Measurements from ENCODE around the gene TLCD2.
A peak's percentile ranks its signal among the peaks of the same experiment; 100 is the strongest.

The TLCD2 gene

DNA sequence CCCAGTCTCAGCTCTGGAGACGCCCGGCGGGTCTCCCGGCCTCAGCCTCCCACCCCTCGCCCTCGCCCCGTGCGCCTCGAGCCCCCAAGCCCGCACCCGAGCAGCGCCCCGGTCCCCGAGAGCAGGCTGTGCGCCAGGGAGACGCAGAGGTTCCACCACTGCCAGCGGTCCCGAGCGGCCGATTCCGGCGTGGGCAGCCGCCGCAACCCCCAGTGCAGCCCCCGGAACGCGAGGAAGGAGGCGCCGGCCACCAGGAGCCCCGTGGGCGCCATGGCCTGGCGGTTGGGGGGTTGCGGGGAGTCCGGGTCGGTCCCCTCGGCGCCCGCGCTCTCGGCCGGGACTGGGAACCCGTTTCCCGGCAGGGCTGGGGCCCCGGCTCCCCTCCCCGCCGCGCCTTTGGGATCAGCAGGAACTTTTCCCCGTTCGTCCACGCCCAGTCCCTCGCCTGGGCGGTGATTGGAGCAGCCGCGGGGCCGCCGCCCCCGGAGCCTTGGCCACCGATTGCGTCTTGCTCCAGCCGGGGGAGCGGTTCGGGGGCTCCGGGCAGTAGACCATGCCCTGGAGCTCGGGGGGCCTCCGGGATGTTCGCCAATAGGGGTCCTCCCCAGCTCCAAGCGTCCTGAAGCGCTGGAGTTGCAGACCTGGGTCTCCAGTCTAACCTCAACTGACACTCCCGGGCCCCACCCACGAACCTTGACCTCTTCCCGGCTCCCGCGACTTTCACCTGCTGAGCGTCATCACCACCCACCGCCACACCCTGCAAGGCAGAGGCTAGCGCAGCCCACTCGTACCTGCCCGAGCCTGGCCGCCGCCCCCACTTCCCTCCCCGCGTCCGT is at the start of gene TLCD2:
Gene TLCD2 (minus strand): TSS at position 407 of the 836 bp plus-strand sequence. CDS start 135 bp downstream, at position 272.
- H3K4me3 ChIP-seq (ENCODE audit: low read depth, low read length) = peak within 1 kb of the TSS; percentile 71
- H2AFZ ChIP-seq (ENCODE audit: low read length, unreplicated experiment) = no peak within 1 kb of the TSS
- peaks cover 29% of the 10 kb centered on the region for H3K36me3 ChIP-seq (ENCODE audit: insufficient read depth, low read length)
- peaks cover 35% of the 10 kb centered on the region for H3K79me2 ChIP-seq (ENCODE audit: control insufficient read depth, insufficient read depth, low read length, unreplicated experiment)
- peaks cover 35% of the 10 kb centered on the region for H3K4me1 ChIP-seq (ENCODE audit: control insufficient read depth, insufficient read depth, low read length, unreplicated experiment)
- H3K27me3 ChIP-seq (ENCODE audit: insufficient read depth, low read length) = no peaks in the 10 kb centered on the region
- H3K27ac ChIP-seq (ENCODE audit: low read depth, low read length) = no peak within 1 kb of the TSS

- Histone ChIP-seq H3K27ac (ENCODE audit: low read depth, low read length) (no peak overlapping the region), H3K4me3 (ENCODE audit: low read depth, low read length) (no peak overlapping the region), H3K4me1 (ENCODE audit: control insufficient read depth, insufficient read depth, low read length, unreplicated experiment) (peaks cover 27% of the 10 kb centered on the region), H3K27me3 (ENCODE audit: insufficient read depth, low read length) (no peaks in the 10 kb centered on the region), H2AFZ (ENCODE audit: low read length, unreplicated experiment) (no peak overlapping the region), H3K36me3 (ENCODE audit: insufficient read depth, low read length) (no peaks in the 10 kb centered on the region), H3K79me2 (ENCODE audit: control insufficient read depth, insufficient read depth, low read length, unreplicated experiment) (no peaks in the 10 kb centered on the region)
Observed at GRCh38 chr17:1759529-1759928, 49.4 kb upstream of the TLCD2 start.

- no peak overlapping the region for H2AFZ ChIP-seq (ENCODE audit: low read length, unreplicated experiment)
- H3K36me3 ChIP-seq (ENCODE audit: insufficient read depth, low read length) = no peaks in the 10 kb centered on the region
- H3K4me3 ChIP-seq (ENCODE audit: low read depth, low read length) = no peak overlapping the region
- H3K27ac ChIP-seq (ENCODE audit: low read depth, low read length) = no peak overlapping the region
- H3K79me2 ChIP-seq (ENCODE audit: control insufficient read depth, insufficient read depth, low read length, unreplicated experiment) = no peaks in the 10 kb centered on the region
- peaks cover 20% of the 10 kb centered on the region for H3K4me1 ChIP-seq (ENCODE audit: control insufficient read depth, insufficient read depth, low read length, unreplicated experiment)
- no peaks in the 10 kb centered on the region for H3K27me3 ChIP-seq (ENCODE audit: insufficient read depth, low read length)
Observed at GRCh38 chr17:1758807-1759206, 48.6 kb upstream of the TLCD2 start.

- Histone ChIP-seq H3K27me3 (ENCODE audit: insufficient read depth, low read length) (no peaks in the 10 kb centered on the region), H3K27ac (ENCODE audit: low read depth, low read length) (no peak overlapping the region), H3K36me3 (ENCODE audit: insufficient read depth, low read length) (no peaks in the 10 kb centered on the region), H3K4me1 (ENCODE audit: control insufficient read depth, insufficient read depth, low read length, unreplicated experiment) (peaks cover 6% of the 10 kb centered on the region), H3K79me2 (ENCODE audit: control insufficient read depth, insufficient read depth, low read length, unreplicated experiment) (no peaks in the 10 kb centered on the region), H2AFZ (ENCODE audit: low read length, unreplicated experiment) (no peak overlapping the region), H3K4me3 (ENCODE audit: low read depth, low read length) (no peak overlapping the region)
Observed at GRCh38 chr17:1755827-1756262, 45.7 kb upstream of the TLCD2 start.

- H3K36me3 ChIP-seq (ENCODE audit: insufficient read depth, low read length) = no peaks in the 10 kb centered on the region
- H3K27me3 ChIP-seq (ENCODE audit: insufficient read depth, low read length) = no peaks in the 10 kb centered on the region
- H3K4me1 ChIP-seq (ENCODE audit: control insufficient read depth, insufficient read depth, low read length, unreplicated experiment) = peaks cover 6% of the 10 kb centered on the region
- H3K27ac ChIP-seq (ENCODE audit: low read depth, low read length) = no peak overlapping the region
- no peak overlapping the region for H3K4me3 ChIP-seq (ENCODE audit: low read depth, low read length)
- H3K79me2 ChIP-seq (ENCODE audit: control insufficient read depth, insufficient read depth, low read length, unreplicated experiment) = no peaks in the 10 kb centered on the region
- no peak overlapping the region for H2AFZ ChIP-seq (ENCODE audit: low read length, unreplicated experiment)
Observed at GRCh38 chr17:1755252-1755826, 45.2 kb upstream of the TLCD2 start.

GRCh38 chr17:1754430-1755112 is 44.4 kb upstream of the TLCD2 start:
- Histone ChIP-seq H3K79me2 (ENCODE audit: control insufficient read depth, insufficient read depth, low read length, unreplicated experiment) (no peaks in the 10 kb centered on the region), H3K27ac (ENCODE audit: low read depth, low read length) (no peak overlapping the region), H2AFZ (ENCODE audit: low read length, unreplicated experiment) (no peak overlapping the region), H3K36me3 (ENCODE audit: insufficient read depth, low read length) (no peaks in the 10 kb centered on the region), H3K4me3 (ENCODE audit: low read depth, low read length) (no peak overlapping the region), H3K27me3 (ENCODE audit: insufficient read depth, low read length) (no peaks in the 10 kb centered on the region), H3K4me1 (ENCODE audit: control insufficient read depth, insufficient read depth, low read length, unreplicated experiment) (peaks cover 6% of the 10 kb centered on the region)

DNA sequence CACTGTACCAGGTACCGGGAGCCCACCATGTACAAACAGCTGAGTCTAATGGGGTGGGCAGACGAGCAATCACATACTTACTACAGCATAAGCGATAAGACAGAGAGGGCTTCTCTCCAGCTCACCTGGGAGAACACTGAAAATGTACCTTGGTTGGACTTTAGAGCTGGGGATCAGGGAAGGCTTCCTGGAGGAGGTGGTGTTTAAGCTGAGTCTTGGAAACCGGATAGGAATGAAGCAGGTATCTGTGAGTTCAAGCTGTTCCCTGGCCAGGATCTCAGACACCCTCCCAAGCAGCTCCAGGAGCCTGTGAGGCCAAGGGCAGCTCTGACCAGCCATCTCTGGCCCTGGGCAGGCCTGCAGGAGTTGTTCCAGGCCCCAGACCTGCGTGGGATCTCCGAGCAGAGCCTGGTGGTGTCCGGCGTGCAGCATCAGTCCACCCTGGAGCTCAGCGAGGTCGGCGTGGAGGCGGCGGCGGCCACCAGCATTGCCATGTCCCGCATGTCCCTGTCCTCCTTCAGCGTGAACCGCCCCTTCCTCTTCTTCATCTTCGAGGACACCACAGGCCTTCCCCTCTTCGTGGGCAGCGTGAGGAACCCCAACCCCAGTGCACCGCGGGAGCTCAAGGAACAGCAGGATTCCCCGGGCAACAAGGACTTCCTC is 43.7 kb upstream of the TLCD2 start:
- Histone ChIP-seq H3K27me3 (ENCODE audit: insufficient read depth, low read length) (no peaks in the 10 kb centered on the region), H3K36me3 (ENCODE audit: insufficient read depth, low read length) (no peaks in the 10 kb centered on the region), H2AFZ (ENCODE audit: low read length, unreplicated experiment) (no peak overlapping the region), H3K4me1 (ENCODE audit: control insufficient read depth, insufficient read depth, low read length, unreplicated experiment) (peaks cover 6% of the 10 kb centered on the region), H3K4me3 (ENCODE audit: low read depth, low read length) (no peak overlapping the region), H3K79me2 (ENCODE audit: control insufficient read depth, insufficient read depth, low read length, unreplicated experiment) (no peaks in the 10 kb centered on the region), H3K27ac (ENCODE audit: low read depth, low read length) (no peak overlapping the region)

DNA sequence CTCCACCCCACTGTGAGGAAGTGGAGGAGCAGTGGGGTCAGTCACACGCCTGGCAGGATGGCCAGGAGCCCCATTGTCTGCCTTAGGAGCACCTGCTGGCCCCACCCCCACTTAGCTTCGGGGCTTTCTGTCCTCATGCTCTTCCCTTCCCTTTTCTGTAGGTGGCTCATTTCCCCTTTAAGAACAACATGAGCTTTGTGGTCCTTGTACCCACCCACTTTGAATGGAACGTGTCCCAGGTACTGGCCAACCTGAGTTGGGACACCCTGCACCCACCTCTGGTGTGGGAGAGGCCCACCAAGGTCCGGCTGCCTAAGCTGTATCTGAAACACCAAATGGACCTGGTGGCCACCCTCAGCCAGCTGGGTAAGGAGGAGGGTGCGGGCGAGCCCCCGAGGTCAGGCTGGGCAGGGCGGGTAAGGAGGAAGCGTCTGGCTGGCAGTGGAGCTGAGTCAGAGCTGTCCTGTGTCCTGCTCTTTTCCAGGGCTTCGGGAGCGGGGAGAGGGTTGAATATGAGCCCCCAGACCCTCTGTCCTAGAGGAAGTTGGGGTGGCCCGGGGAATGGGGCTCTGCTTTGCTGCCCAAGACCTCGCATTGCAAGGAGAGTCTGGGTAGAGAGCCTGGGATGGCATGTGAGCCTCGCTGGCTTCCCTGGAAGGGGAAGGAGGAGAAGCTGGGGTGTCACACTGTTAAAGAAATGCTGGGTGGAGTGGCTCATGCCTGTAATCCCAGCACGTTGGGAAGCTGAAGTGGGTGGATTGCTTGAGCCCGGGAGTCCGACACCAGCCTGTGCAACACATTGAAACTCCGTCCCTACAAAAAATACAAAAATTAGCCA is 42.5 kb upstream of the TLCD2 start:
- Histone ChIP-seq H3K4me1 (ENCODE audit: control insufficient read depth, insufficient read depth, low read length, unreplicated experiment) (peaks cover 6% of the 10 kb centered on the region), H3K27me3 (ENCODE audit: insufficient read depth, low read length) (no peaks in the 10 kb centered on the region), H3K4me3 (ENCODE audit: low read depth, low read length) (no peak overlapping the region), H3K36me3 (ENCODE audit: insufficient read depth, low read length) (no peaks in the 10 kb centered on the region), H3K27ac (ENCODE audit: low read depth, low read length) (no peak overlapping the region), H2AFZ (ENCODE audit: low read length, unreplicated experiment) (no peak overlapping the region), H3K79me2 (ENCODE audit: control insufficient read depth, insufficient read depth, low read length, unreplicated experiment) (no peaks in the 10 kb centered on the region)

DNA sequence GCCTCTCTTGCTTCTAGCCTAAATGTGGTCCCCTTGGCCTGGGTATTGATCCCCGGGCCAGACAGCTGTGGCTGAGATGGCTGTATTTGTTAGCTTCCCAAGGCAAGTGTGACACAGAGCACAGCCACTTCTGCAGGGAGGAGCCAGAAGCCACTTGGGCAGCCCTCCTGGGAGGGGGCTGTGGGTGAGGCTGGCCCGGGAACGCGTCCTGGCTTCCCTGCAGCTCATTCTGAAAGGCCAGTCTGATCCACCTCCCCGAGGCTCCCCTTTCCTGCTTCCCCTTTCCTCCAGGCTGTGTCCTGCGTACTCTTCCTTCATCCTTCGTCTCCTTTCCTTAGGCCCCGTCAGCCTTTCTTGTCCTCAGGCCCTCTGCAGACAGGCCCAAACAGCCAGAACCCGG is 40.5 kb upstream of the TLCD2 start:
- peaks cover 6% of the 10 kb centered on the region for H3K4me1 ChIP-seq (ENCODE audit: control insufficient read depth, insufficient read depth, low read length, unreplicated experiment)
- no peaks in the 10 kb centered on the region for H3K79me2 ChIP-seq (ENCODE audit: control insufficient read depth, insufficient read depth, low read length, unreplicated experiment)
- no peak overlapping the region for H2AFZ ChIP-seq (ENCODE audit: low read length, unreplicated experiment)
- H3K27ac ChIP-seq (ENCODE audit: low read depth, low read length) = no peak overlapping the region
- H3K4me3 ChIP-seq (ENCODE audit: low read depth, low read length) = no peak overlapping the region
- H3K27me3 ChIP-seq (ENCODE audit: insufficient read depth, low read length) = no peaks in the 10 kb centered on the region
- H3K36me3 ChIP-seq (ENCODE audit: insufficient read depth, low read length) = no peaks in the 10 kb centered on the region

Measured in ACC112 (cell line).